Activated T-cell treated with anti-CD3 and anti-CD28 coated beads for 1 hour (primary cell): ENCODE measurements around the gene HOXA3.

Experiments used
- DNase-seq: peaks from one replicate; pipeline ENCODE4 v3.0.0-alpha.2; 2020; ENCODE audit warnings: low read depth

Gene HOXA3

GRCh38 chr7:27143023-27143949 lies 9.1 kb downstream of the HOXA3 start, which contains the start of gene HOXA5:
Gene HOXA5, minus strand, starts transcription at chr7:27143681. Its CDS starts 74 bp downstream, at chr7:27143607.
- DNase-seq, result no peak

- no peak for DNase-seq
Observed at GRCh38 chr7:27142580-27143022, 9.8 kb downstream of the HOXA3 start.

- DNase-seq, result no peak
Observed at GRCh38 chr7:27141923-27142579, 10.3 kb downstream of the HOXA3 start.

GRCh38 chr7:27141137-27141922 lies 11.1 kb downstream of the HOXA3 start:
- DNase-seq, result no peak

- DNase-seq, result no peak
Observed at GRCh38 chr7:27140126-27140857, 12.1 kb downstream of the HOXA3 start.

- DNase-seq, result no peak
Observed at GRCh38 chr7:27139334-27140125, 12.9 kb downstream of the HOXA3 start.

- no peak for DNase-seq
Observed at GRCh38 chr7:27138985-27139333, 13.4 kb downstream of the HOXA3 start.

GRCh38 chr7:27138472-27138871 lies 13.9 kb downstream of the HOXA3 start:
- DNase-seq, result no peak

GRCh38 chr7:27137640-27138315 lies 14.6 kb downstream of the HOXA3 start:
- DNase-seq, result no peak

GRCh38 chr7:27134392-27134791 lies 18.0 kb downstream of the HOXA3 start:
- no peak for DNase-seq

GRCh38 chr7:27133409-27134231 lies 18.8 kb downstream of the HOXA3 start:
- DNase-seq, result no peak

- no peak for DNase-seq
Observed at GRCh38 chr7:27132978-27133377, 19.4 kb downstream of the HOXA3 start.

- no peak for DNase-seq
Observed at GRCh38 chr7:27132214-27132613, 20.2 kb downstream of the HOXA3 start.

- DNase-seq, result no peak
Observed at GRCh38 chr7:27131390-27131819, 21.0 kb downstream of the HOXA3 start.

GRCh38 chr7:27130540-27131389 lies 21.6 kb downstream of the HOXA3 start, which contains the start of gene HOXA4:
Gene HOXA4, minus strand, starts transcription at chr7:27130757. Its CDS starts 24 bp downstream, at chr7:27130733.
- DNase-seq, result peak; percentile 56

- DNase-seq, result no peak
Observed at GRCh38 chr7:27129729-27130539, 22.4 kb downstream of the HOXA3 start.
